Dermis blood vessel endothelial cell (primary cell): Measurements from ENCODE around the gene PLEKHG5. TPM values are rescaled to one million over a fixed set of nuclear protein-coding genes. Genes with fewer than 3 reads are reported as not detected.

Experiments used
- DNase-seq: peaks from one replicate; pipeline ENCODE4 v3.0.0; 2010
- total RNA-seq: library from RNA; depleted of rRNA; stranded (reverse); fragments of >200 nt; gene quantifications from 2 replicates; pipeline ENCODE4 v1.2.3, GENCODE V29; 2014

The PLEKHG5 gene
- total RNA-seq, 1 donor from 2014 or later, result 50.9 TPM

- no peak for DNase-seq
Observed at GRCh38 chr1:6509220-6509918, 17.9 kb upstream of the PLEKHG5 start.

- no peak for DNase-seq
Observed at GRCh38 chr1:6508816-6509189, 17.3 kb upstream of the PLEKHG5 start.

- DNase-seq, result no peak
Observed at GRCh38 chr1:6508154-6508815, 16.8 kb upstream of the PLEKHG5 start.

- DNase-seq, result no peak
Observed at GRCh38 chr1:6507461-6507911, 16.0 kb upstream of the PLEKHG5 start.

- DNase-seq, result no peak
Observed at GRCh38 chr1:6507037-6507428, 15.6 kb upstream of the PLEKHG5 start.

- DNase-seq, result no peak
Observed at GRCh38 chr1:6506210-6507036, 15.0 kb upstream of the PLEKHG5 start.

GRCh38 chr1:6505367-6506209, 14.1 kb upstream of the PLEKHG5 start:
- DNase-seq, result no peak

- DNase-seq, result no peak
Observed at GRCh38 chr1:6504887-6505286, 13.4 kb upstream of the PLEKHG5 start.

GRCh38 chr1:6503884-6504602, 12.6 kb upstream of the PLEKHG5 start:
- DNase-seq, result no peak

- DNase-seq, result peak; percentile 46
Observed at GRCh38 chr1:6502000-6502891, 10.8 kb upstream of the PLEKHG5 start.

GRCh38 chr1:6501279-6501813, 9.9 kb upstream of the PLEKHG5 start:
- DNase-seq, result no peak

GRCh38 chr1:6500544-6501278, 9.2 kb upstream of the PLEKHG5 start:
- DNase-seq, result no peak

- no peak for DNase-seq
Observed at GRCh38 chr1:6499296-6499695, 7.8 kb upstream of the PLEKHG5 start.

- no peak for DNase-seq
Observed at GRCh38 chr1:6498576-6499111, 7.2 kb upstream of the PLEKHG5 start.

GRCh38 chr1:6497867-6498575, 6.6 kb upstream of the PLEKHG5 start:
- DNase-seq, result no peak

GRCh38 chr1:6497215-6497866, 5.9 kb upstream of the PLEKHG5 start:
- peak; percentile 45 for DNase-seq

GRCh38 chr1:6496890-6497214, 5.4 kb upstream of the PLEKHG5 start:
- DNase-seq, result no peak

GRCh38 chr1:6496365-6496721, 4.9 kb upstream of the PLEKHG5 start:
- no peak for DNase-seq
